ENCODE measurements around the gene MAP4K3. TPM values are rescaled to one million over a fixed set of nuclear protein-coding genes. Genes with fewer than 3 reads are reported as not detected.
A peak's percentile ranks its signal among the peaks of the same experiment; 100 is the strongest.

MAP4K3 gene
- total and polyA plus RNA-seq, 2 of the 4 experiments (the other 2 are of a cell fraction), result 13.2 to 32.6 TPM

DNA sequence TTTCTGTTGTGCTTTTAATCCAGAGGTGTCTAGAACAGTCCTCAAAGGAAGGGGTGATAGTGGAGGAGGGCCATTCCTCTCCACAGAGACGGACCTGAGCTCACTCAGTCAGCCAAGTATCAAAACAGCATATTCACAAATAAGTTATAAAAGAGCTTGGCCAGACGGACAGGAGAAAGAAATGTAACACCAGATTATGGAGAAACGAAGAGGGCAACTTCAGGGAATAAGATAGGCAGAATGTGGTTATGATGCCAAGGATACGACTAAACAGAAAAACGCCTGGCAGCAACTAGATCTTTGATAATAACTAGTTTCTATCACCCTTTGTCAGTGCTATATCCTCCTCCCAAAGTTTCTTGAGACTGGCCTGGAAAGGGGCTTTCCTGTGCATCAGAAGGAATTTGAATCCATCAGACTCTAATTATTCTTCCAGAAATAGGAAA lies 42.5 kb downstream of the MAP4K3 start:
- no peak overlapping the region for H2AK9ac ChIP-seq (replicated peaks; ENCODE audit: low read depth, low read length, poor library complexity)
- H4K8ac ChIP-seq (ENCODE audit: low read depth in 2 of 2, low read length in 2 of 2), result no peak overlapping the region
- H4K91ac ChIP-seq (ENCODE audit: insufficient read depth, low read depth, low read length), result no peak overlapping the region
- H3K9ac ChIP-seq (ENCODE audit: low read depth, low read length), result no peak overlapping the region
- H3K27ac ChIP-seq (ENCODE audit: insufficient read depth, low read length), result no peak overlapping the region
- H3K18ac ChIP-seq (ENCODE audit: low read depth, low read length), result no peak overlapping the region
- no peak overlapping the region for H4K5ac ChIP-seq (ENCODE audit: low read depth, low read length)
- H2BK15ac ChIP-seq (ENCODE audit: low read depth, low read length), result no peak overlapping the region
- peaks cover 77% of the 10 kb centered on the region for H4K20me1 ChIP-seq (ENCODE audit: insufficient read depth, low read length)
- no peak overlapping the region for H3K4me2 ChIP-seq (ENCODE audit: low read depth, low read length)
- peaks cover 3% of the 10 kb centered on the region; the same call in 1 of the 2 replicates for H3K36me3 ChIP-seq (ENCODE audit: control insufficient read depth, insufficient read depth, low read length)
- no peak overlapping the region for H2AK5ac ChIP-seq (ENCODE audit: low read depth, low read length)
- no peaks in the 10 kb centered on the region for H3K9me3 ChIP-seq (ENCODE audit: control insufficient read depth, insufficient read depth, low read length)
- in situ Hi-C loops (cut with MboI; ENCODE audit: low sequenced_read_pairs) (no loop called here), dilution Hi-C loops (cut with HindIII; ENCODE audit: low sequenced_read_pairs, unreplicated experiment) (no loop called here), intact Hi-C loops (cut with micrococcal nuclease) (no loop called here)
- no peak overlapping the region for H3K56ac ChIP-seq (ENCODE audit: extremely low read depth, insufficient read depth, low read length)
- H2AFZ ChIP-seq (replicated peaks; ENCODE audit: low read length, poor library complexity), result no peak overlapping the region
- H3K14ac ChIP-seq (replicated peaks; ENCODE audit: low read depth, low read length), result 0 out of 2 replicates have a peak overlapping the region, but pooled peaks have one; percentile 9
- ChIA-PET CTCF (no interaction called here), POLR2A (ENCODE audit: unreplicated experiment) (no interaction called here)
- H3K9me1 ChIP-seq (ENCODE audit: insufficient read depth, low read length), result peaks cover 13% of the 10 kb centered on the region
- no peak overlapping the region for H3K4ac ChIP-seq (ENCODE audit: low read depth, low read length)
- H2BK20ac ChIP-seq (ENCODE audit: low read depth, low read length), result no peak overlapping the region
- TF ChIP-seq NFE2L2 (IDR thresholded peaks at IDR 0.05; ENCODE audit: low read depth, low read length) (no peak), ELK1 (IDR thresholded peaks at IDR 0.05; ENCODE audit: borderline replicate concordance, low read depth, low read length) (no peak), CEBPB (IDR thresholded peaks at IDR 0.05; ENCODE audit: low read depth, low read length) (no peak), MXI1 (IDR thresholded peaks at IDR 0.05; ENCODE audit: borderline replicate concordance, low read depth, low read length) (no peak), USF2 (IDR thresholded peaks at IDR 0.05; ENCODE audit: low read depth, low read length) (no peak), MAFK (IDR thresholded peaks at IDR 0.05; ENCODE audit: low read depth, low read length) (no peak), RFX5 (IDR thresholded peaks at IDR 0.05; ENCODE audit: low read depth, low read length) (no peak), BHLHE40 (IDR thresholded peaks at IDR 0.05; ENCODE audit: low read depth, low read length) (no peak), FOS (IDR thresholded peaks at IDR 0.05; ENCODE audit: low read depth, low read length) (no peak), POLR2A (IDR thresholded peaks at IDR 0.05; ENCODE audit: low read depth, low read length) (no peak), RAD21 (IDR thresholded peaks at IDR 0.05; ENCODE audit: low read length) (no peak), SMC3 (IDR thresholded peaks at IDR 0.05; ENCODE audit: low read depth, low read length) (no peak), RCOR1 (IDR thresholded peaks at IDR 0.05; ENCODE audit: insufficient replicate concordance, low read length) (no peak)
- no CpG with 5 or more reads among the region's 5 CpGs for WGBS, 2 experiments (ENCODE audit: extremely low coverage in 2 of 2, insufficient read length in 1 of 2)
- DNase-seq, result no peak
- H3K27me3 ChIP-seq (ENCODE audit: control insufficient read depth, insufficient read depth, low read length), result no peaks in the 10 kb centered on the region
- H3K4me1 ChIP-seq (ENCODE audit: control insufficient read depth, insufficient read depth, low read length), result peaks cover 13% of the 10 kb centered on the region
- no peak for ATAC-seq (ENCODE audit: low read depth)
- BruUV-seq (replicated peaks), result no TSS peak
- 0 out of 2 replicates have a peak overlapping the region, but pooled peaks have one; percentile 19 for H3K23ac ChIP-seq (ENCODE audit: low read depth, low read length)
- H2BK5ac ChIP-seq (ENCODE audit: low read depth, low read length, poor library complexity, severe bottlenecking), result no peak overlapping the region
- H3K79me1 ChIP-seq (ENCODE audit: low read depth in 1 of 2, low read length in 2 of 2), result peaks cover 19 to 66% of the 10 kb centered on the region in 2 experiments
- H3K4me3 ChIP-seq (ENCODE audit: insufficient read depth, low read depth, low read length), result no peak overlapping the region
- H2BK120ac ChIP-seq (ENCODE audit: low read depth, low read length), result no peak overlapping the region

Measured in IMR-90 (cell line).